ENCODE measurements around the gene ST8SIA2. TPM values are rescaled to one million over a fixed set of nuclear protein-coding genes. Genes with fewer than 3 reads are reported as not detected.

ST8SIA2 gene
- total and polyA plus RNA-seq, 11 donors, result 0.50 to 14.3 (median 3.1) TPM

DNA sequence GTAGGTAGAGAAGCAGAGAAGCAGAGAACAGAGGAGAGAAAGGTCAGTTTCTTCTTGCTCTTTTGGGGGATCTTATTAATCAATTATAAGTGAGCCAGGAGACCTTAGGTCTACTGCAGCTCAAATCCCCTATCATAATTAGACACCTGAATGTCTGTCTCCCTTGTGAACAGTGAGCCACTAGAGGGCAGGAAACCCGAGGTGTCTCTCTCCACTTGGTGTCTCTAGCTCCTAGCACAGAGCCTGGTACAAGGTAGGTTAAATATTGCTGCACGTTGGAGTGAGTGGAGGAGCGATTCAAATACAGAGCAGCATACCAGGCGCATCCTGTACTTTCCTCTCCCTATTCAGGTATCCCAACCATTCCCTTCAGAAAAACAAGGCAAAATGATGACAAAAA lies 2.0 kb upstream of the ST8SIA2 start:
- Histone ChIP-seq H3K36me3 (no peaks in the 10 kb centered on the region), H3K4me1 (peaks cover 0 to 24% (median 0%) of the 10 kb centered on the region in 12 donors), H3K27me3 (peaks cover 9 to 76% (median 25%) of the 10 kb centered on the region in 9 donors), H3K27ac (no peak overlapping the region), H3K9me3 (no peaks in the 10 kb centered on the region), H3K4me3 (no peak overlapping the region)
- DNase-seq, result no peak
- intact Hi-C loops (cut with DNase I), result loop anchor here in 5 of 10 donors (5.0 to 10.0 kb wide), 5 partner anchors 114 to 326 kb away; no protein-coding TSS in a partner anchor
- no peak for TF ChIP-seq POLR2A (IDR thresholded peaks at IDR 0.05)
- TF ChIP-seq, protein P1, sequence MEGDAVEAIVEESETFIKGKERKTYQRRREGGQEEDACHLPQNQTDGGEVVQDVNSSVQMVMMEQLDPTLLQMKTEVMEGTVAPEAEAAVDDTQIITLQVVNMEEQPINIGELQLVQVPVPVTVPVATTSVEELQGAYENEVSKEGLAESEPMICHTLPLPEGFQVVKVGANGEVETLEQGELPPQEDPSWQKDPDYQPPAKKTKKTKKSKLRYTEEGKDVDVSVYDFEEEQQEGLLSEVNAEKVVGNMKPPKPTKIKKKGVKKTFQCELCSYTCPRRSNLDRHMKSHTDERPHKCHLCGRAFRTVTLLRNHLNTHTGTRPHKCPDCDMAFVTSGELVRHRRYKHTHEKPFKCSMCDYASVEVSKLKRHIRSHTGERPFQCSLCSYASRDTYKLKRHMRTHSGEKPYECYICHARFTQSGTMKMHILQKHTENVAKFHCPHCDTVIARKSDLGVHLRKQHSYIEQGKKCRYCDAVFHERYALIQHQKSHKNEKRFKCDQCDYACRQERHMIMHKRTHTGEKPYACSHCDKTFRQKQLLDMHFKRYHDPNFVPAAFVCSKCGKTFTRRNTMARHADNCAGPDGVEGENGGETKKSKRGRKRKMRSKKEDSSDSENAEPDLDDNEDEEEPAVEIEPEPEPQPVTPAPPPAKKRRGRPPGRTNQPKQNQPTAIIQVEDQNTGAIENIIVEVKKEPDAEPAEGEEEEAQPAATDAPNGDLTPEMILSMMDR (IDR thresholded peaks at IDR 0.05), result peak; percentile 8 to 54 (median 34)
- peak in 3 of 4 donors; percentile 47 to 64 (median 60) for ATAC-seq
- 15 to 31% (median 18%) methylated on average over 4 of the region's 4 CpGs for WGBS, 4 donors

DNA sequence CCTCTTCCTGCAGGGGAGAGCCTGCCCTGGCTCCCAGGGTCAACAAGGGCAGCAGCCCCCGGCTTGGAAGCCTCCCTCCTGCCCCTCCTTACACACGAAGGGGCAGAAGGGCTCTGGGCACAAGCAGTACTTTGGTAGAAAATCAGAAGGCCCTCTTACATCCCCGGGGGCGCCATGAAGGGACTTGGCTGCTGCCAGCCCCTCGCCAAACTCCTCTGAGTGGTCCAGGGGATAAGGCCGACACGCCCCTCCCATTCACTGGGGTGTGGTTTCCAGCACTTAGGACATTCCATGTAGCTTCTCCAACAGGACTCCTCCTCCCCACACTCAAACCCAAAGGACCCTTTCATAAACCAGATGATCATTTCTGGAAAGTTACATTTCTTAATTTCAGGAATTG lies 1.2 kb upstream of the ST8SIA2 start:
- Histone ChIP-seq H3K9me3 (no peaks in the 10 kb centered on the region), H3K36me3 (no peaks in the 10 kb centered on the region), H3K4me1 (peaks cover 0 to 24% (median 0%) of the 10 kb centered on the region in 12 donors), H3K27me3 (peaks cover 9 to 78% (median 25%) of the 10 kb centered on the region in 9 donors), H3K27ac (no peak overlapping the region), H3K4me3 (no peak overlapping the region)
- no peak for ATAC-seq
- intact Hi-C loops (cut with DNase I), result loop anchor here in 5 of 10 donors (5.0 to 10.0 kb wide), 5 partner anchors 115 to 325 kb away; no protein-coding TSS in a partner anchor
- WGBS, 4 donors, result 11 to 30% (median 18%) methylated on average over 7 of the region's 7 CpGs; no CpG with 5 or more reads in 1 of the 4 donors
- DNase-seq, result no peak
- no peak for TF ChIP-seq POLR2A (IDR thresholded peaks at IDR 0.05)
- TF ChIP-seq, protein P1 (IDR thresholded peaks at IDR 0.05), result no peak

DNA sequence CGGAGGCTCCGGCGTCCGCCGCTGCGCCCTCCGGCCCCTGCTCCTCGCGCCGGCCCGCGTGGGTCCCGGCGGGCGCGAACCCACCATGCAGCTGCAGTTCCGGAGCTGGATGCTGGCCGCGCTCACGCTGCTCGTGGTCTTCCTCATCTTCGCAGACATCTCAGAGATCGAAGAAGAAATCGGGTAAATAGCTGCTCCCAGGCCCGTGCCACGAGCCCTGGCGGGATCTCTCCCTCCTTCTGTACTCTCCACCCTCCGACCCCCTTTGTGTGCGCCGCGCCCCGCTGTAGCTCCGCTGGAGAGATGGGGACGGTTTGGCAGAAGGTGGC lies 263 bp downstream of the ST8SIA2 start:
- 0 to 1% (median 0%) methylated on average over 9 to 34 of the region's 34 CpGs for WGBS, 4 donors
- H3K27ac ChIP-seq, result peak overlapping the region in 1 of 12 donors; percentile 24
- TF ChIP-seq POLR2A (IDR thresholded peaks at IDR 0.05), result no peak
- TF ChIP-seq, protein P1 (IDR thresholded peaks at IDR 0.05), result no peak
- peak overlapping the region; percentile 42 to 71 (median 56) for H3K4me3 ChIP-seq
- no peaks in the 10 kb centered on the region for H3K9me3 ChIP-seq
- H3K36me3 ChIP-seq, result no peaks in the 10 kb centered on the region
- peaks cover 9 to 72% (median 25%) of the 10 kb centered on the region in 9 donors for H3K27me3 ChIP-seq
- DNase-seq (no peak), ATAC-seq (no peak)
- intact Hi-C loops (cut with DNase I), result loop anchor here in 5 of 10 donors (5.0 to 10.0 kb wide), 5 partner anchors 117 to 323 kb away; no protein-coding TSS in a partner anchor
- peaks cover 0 to 24% (median 0%) of the 10 kb centered on the region in 12 donors for H3K4me1 ChIP-seq

DNA sequence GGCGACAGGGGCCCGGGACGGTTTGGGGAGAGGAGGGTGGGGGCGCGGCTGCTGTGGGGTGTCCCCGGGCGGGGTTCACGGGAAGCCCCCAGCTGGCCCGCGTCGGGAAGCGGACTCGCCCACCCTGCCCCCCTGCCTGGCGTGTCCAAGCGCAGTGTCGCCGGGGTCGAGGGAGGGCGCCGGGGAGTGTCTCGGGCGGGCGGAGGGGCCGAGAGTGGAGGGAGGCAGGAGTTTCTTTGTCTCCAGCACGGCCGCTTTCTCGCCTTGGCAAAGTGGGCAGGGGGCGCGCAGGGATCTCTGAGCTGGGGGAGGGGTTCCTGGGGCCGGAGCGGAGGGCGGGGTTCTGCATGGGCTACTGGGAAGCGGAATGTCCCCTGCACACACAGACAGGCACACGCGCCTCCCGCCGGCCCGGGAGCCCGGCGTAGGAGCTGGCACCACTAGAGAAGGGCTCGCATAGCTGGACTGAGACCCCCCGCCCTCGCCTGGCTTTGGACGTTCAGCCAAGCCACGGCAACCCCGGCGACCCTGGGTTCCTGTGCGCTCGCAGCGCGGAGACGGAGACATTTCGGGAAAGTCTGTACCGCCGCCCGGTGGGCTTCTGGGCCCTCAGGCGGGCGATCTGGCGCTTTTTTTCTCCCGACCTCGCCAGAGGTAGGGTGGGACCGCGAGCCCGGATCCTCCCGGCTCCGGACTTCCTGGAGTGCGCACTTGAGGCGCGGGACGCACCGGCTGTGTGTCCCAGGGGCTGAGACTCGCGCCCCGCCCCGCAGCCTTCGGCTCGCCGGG lies 822 bp downstream of the ST8SIA2 start:
- H3K9me3 ChIP-seq, result no peaks in the 10 kb centered on the region
- TF ChIP-seq, protein P1 (IDR thresholded peaks at IDR 0.05), result no peak
- TF ChIP-seq POLR2A (IDR thresholded peaks at IDR 0.05), result no peak
- DNase-seq, result peak in 1 of 5 donors; percentile 61
- 1 to 3% (median 1%) methylated on average over 39 to 78 of the region's 78 CpGs for WGBS, 4 donors
- ATAC-seq, result peak; percentile 14 to 45 (median 38)
- peak overlapping the region; percentile 42 to 71 (median 56) for H3K4me3 ChIP-seq
- H3K4me1 ChIP-seq, result peaks cover 0 to 24% (median 0%) of the 10 kb centered on the region in 12 donors
- peak overlapping the region in 1 of 12 donors; percentile 24 for H3K27ac ChIP-seq
- intact Hi-C loops (cut with DNase I), result loop anchor here in 6 of 10 donors (5.0 to 10.0 kb wide), 6 partner anchors 47 to 323 kb away; no protein-coding TSS in a partner anchor
- no peaks in the 10 kb centered on the region for H3K36me3 ChIP-seq
- peaks cover 9 to 69% (median 25%) of the 10 kb centered on the region in 9 donors for H3K27me3 ChIP-seq
